ENCODE results near the gene FOXC1.

FOXC1 gene

DNA sequence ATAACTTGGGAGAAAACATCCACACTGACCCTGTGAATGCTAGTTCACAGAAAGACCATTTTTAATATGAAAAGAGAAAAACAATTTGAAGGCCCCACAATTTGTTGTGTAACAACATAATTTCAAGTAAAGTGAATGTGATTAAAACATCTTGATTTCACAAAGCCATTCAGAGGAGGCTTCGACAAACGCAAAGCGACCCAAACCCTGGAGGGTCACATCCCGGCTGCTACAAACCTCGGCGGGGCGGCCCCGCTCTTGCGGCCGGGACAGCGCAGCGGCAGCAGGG, 14.0 kb downstream of the FOXC1 start:
- no peak for DNase-seq (ENCODE audit: low read depth in 2 of 2)

- DNase-seq (ENCODE audit: low read depth in 2 of 2), result no peak
Measured at GRCh38 chr6:1624058-1624850, 14.5 kb downstream of the FOXC1 start.

DNA sequence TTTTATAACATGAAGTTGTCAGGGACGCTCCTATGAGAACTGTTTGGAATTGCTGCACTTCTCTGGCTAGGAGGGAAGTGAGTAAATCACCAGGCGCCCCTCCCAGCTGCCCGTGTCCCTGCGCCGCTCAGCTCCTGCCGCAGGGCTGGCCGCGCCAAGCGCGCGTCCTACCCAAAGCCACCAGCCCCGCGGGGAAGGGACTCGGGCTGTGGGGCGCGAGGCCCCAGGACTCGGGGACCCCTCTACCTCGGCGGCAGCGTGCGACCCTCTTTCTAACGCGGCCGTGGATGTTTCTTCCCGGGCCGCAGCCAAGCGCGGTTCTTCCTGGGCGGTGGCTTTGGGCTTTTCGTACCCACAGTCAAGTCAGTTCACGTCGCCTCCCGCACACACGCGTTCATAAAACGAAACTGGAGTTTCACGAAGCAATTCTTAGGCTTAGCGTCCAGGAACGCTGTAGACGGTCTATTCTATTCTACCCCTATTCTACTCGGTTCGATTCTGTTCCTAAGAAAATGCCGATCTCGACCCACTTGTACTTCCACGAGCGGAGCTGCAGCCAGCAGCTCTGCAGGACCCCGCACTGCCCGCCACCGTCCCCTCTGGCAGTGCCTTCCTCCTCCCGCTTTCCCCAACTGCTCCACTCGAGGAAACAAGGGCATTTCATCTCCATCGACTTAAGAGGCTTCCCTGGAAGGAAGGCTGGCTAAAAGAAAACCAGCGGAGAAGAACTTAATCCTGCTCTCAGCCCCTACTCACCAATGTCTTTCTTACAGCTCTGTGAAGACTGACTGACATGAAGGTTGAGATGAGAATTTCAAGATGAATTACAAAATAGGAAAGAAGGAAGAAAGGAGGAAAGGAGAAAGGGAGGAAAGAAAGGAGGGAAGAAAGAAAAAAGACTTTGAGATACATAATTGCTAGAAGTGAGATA, 15.4 kb downstream of the FOXC1 start:
- no peak for DNase-seq (ENCODE audit: low read depth in 2 of 2)

DNA sequence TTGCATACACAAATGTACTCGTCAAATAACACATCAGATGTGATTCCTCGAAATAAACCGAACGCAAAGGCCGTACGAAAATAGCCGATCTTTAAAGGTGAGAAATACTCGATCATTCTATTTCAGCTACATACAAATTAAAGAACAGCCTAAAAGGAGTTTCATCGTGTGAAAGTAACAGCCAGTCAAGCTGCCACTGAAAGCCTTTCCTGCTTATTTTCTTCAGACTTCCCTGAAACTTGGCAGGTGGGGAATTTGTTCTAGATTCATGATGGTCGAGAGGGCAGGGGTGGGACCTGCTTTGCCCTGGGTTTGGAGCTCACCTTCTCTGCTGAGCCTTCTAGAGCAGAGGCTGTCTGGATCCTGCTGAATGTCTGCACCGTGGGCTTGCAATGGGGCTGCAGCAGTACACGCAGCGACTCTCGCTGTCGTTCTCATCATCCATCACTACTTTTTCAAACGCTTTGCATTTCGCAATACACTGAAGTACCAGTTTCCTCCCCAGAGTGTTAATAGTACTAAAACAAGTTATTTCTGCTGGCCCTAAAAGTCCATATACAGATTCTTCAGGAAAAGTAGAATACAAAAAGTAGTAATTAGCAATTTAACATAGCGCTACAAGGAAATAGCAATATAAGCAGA, 16.2 kb downstream of the FOXC1 start:
- no peak for DNase-seq (ENCODE audit: low read depth in 2 of 2)

GRCh38 chr6:1626481-1626880, 16.8 kb downstream of the FOXC1 start:
- no peak for DNase-seq (ENCODE audit: low read depth in 2 of 2)

DNA sequence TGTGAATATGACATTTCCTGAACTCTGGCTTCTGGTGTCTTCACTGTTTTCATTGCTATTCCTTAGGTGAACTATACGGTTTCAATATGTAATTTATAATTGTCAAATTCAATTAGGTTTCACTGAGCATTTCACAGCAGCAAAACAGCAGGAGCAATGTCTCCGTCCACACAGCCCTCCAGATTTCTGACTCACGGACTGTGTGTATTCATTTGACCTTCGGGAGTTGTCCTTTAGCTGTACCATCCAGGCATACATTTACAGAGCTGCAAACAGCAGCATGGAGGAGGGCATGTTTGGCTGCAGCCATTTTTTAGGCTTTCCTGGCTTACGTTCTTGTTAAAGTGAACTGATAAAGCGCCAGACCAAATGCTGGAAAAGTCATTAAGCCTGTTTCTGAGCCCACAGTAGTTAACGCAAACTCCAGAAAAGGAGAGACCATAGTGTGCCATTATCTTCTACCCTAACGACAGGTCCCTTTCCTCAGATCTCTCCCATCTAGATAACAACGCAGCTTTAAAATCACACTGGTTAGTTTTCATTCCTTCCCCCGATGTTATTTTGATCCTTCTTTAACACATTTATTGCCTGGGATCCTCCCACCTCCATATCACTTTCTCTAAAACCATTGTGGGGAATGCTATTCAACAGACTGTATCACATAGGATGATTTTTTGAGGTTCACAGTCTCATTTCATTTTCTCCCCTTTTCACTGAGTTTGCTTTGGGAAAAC, 18.3 kb downstream of the FOXC1 start:
- DNase-seq (ENCODE audit: low read depth in 2 of 2), result no peak

DNA sequence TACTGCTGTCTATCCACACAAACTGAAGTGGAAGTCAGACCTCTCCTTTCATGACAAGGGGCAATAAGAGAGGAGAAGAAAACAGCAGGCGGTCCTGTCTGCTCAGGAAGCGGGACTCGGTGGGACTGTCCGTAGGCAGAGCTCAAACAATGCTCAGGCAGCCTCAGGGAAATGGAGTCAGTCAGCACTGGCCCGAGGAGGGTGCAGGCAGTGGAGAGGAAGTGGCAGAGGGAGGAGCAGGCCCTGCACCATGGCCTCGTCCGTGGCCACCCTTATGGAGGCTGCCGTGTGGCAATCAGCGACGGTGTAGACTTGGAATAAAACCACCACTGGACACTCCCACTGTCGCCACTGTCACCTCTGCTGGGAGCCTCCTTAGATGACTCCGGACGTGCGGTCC, 19.6 kb downstream of the FOXC1 start:
- DNase-seq (ENCODE audit: low read depth in 2 of 2), result no peak

DNA sequence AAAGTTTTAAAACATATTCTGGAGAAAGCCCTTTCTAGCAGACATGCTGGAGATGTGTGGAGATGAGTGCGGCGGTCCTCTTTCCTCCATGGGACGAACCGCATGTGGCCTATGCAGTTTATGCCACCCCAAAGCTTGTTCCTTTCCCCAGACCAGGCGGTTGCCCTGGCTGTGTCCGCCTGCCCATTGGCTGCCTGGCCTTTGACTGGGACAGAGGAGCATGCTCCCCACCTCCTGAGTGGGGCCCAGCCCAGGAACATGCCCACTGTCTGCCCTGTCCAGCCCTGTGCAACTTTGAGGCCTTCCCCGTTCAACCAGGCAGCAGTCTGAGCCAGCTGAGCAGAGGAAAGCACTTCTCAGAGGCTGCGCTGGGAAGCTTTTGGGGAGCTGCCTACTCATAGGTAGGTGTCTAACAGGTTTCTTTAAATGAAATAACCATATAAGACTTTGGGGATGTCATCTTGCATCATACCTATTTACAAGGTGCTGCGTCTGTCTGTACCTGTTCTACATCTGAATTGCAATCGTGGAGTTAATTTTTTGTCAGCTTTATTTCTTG, 20.6 kb downstream of the FOXC1 start:
- DNase-seq (ENCODE audit: low read depth in 2 of 2), result no peak

DNA sequence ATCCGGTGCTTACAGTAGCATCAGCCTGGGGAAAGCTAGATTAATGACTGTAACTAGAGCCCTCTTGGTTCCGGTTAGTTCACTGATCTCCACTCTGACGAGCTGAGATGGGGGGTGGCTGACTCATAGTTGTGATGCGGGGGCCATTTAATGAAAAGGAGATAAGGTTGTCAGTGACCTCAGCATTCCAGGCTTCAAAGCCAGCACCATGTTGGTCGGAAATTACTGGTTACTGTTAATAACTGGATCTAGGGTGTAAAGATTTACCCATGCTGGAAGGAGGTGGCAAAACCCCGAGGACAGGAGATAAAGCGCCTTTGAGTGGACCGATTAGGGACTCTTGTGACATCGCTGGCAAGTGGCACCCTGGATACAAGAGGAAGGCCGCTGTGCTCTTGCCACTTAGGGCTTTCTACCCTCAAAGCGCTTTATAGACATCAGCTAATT, 21.1 kb downstream of the FOXC1 start:
- no peak for DNase-seq (ENCODE audit: low read depth in 2 of 2)

- DNase-seq (ENCODE audit: low read depth in 2 of 2), result no peak
Measured at GRCh38 chr6:1631251-1631650, 21.5 kb downstream of the FOXC1 start.

GRCh38 chr6:1633366-1634021, 23.8 kb downstream of the FOXC1 start:
- no peak for DNase-seq (ENCODE audit: low read depth in 2 of 2)

DNA sequence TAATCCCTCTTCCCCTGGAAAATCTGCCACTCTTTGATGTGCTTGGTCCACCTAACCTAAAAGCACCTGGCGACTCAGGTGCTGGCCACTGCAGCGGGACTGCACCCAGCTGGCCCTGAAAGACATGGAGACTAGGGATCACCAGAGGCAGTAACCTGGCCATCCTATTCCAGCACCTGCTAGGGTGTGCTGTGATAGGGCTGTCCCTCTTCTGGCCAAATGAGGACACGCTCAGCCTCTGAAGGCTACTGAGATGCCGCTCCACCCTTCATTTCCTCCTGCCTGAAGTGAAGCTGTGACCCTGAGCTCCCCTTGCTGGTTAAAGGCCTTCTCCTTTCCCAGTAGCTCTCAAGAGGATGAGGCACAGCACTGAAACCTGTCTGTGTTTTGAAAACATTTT, 24.4 kb downstream of the FOXC1 start:
- DNase-seq (ENCODE audit: low read depth in 2 of 2), result no peak

DNA sequence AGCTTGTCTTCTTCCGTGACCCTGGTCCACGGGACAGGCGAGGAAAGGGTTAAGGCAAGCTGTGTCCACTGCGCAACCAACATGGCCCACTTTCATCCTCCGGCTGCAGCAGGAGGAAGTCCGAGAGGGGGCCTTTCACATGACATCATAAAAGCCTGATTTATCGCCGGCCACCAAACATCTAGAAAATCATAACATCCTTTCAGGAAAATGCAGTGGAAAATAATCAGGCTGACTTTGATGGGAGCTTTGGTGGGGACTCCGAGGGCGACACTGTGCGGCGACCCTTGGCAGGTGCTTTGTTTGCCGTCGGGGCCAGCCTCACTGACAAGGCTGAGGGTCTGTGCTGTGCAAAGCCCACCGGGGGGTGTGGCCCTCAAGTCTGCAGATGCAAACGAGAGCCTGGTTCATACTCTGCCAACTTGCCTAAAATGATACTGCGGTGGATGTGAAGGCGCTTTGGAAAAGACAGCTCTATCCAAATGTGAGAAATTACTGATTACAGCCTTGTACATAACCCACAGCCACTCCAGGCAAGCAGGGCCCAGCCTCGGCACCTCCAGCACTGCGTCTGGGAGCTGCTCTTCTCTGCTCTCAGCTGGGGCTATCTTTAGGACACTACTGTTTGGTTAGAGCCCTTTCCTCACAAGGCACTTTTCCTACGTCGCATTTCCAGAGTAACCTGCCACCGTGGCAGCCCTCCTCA, 25.7 kb downstream of the FOXC1 start:
- no peak for DNase-seq (ENCODE audit: low read depth in 2 of 2)

GRCh38 chr6:1636272-1636825, 26.6 kb downstream of the FOXC1 start:
- DNase-seq (ENCODE audit: low read depth in 2 of 2), result no peak

DNA sequence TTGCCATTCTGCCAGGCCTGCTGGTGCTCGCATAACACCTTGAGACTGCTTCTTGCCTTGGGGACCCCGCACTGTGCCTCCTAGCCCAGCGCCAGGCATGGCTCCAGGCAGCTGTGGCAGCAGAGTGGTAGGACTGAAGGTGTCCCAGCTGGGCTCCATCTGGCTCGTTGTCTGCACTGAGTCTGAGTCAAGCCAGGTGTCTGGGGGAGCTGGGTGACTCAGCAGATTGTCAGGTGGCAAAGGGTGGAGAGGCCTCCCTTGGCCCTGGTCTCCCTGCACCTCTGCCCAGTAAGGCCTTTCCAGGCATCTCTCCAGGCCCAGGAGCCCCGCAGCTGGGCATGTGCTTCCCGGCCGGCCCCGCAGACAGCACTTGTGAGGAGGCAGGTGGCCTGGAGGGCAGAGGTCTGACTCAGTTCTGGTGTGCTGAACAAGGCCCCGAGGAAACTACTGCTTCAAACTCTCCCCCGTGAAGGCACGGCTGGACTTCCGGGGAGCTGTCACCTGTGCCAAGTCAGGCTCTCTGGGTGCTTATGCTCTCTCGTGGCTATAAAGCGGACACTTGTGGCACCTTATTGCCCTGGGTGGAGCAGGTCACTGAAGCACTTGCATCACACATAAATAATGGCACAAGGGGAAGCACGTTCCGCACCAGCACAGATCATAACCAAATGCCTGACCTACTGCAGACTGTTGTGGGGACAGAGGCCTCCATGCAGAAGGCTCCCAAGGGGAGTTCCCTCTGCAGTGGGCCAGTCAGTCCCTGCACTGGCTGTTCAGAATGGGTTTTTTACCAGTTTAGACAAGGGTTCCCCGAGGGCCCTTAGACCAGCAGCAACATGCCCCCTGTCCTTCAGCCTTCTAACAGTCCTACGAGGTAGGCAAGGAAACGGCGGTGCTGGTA, 27.5 kb downstream of the FOXC1 start:
- no peak for DNase-seq (ENCODE audit: low read depth in 2 of 2)

DNA sequence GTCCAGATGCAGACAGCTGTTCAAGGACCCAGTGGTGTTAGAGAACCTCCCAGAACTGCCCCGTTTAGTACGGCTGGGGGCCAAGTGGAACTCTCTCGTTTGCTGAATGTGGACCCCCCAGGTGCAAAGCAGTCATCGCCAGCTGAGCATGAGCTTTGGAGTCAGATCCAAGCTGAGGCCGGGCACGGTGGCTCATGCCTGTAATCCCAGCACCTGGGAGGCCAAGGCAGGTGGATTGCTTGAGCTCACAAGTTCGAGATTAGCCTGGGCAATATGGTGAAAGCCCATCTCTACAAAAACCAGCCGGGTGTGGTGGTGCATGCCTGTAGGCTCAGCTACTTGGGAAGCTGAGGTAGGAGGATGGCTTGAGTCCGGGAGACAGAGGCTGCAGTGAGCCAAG, 29.7 kb downstream of the FOXC1 start:
- no peak for DNase-seq (ENCODE audit: low read depth in 2 of 2)

- no peak for DNase-seq (ENCODE audit: low read depth in 2 of 2)
Measured at GRCh38 chr6:1640476-1640875, 30.8 kb downstream of the FOXC1 start.

GRCh38 chr6:1641343-1641885, 31.7 kb downstream of the FOXC1 start:
- DNase-seq (ENCODE audit: low read depth in 2 of 2), result no peak

- no peak for DNase-seq (ENCODE audit: low read depth in 2 of 2)
Measured at GRCh38 chr6:1643111-1643510, 33.4 kb downstream of the FOXC1 start.
